ENCODE results near the gene OSBPL1A.

The OSBPL1A gene

DNA sequence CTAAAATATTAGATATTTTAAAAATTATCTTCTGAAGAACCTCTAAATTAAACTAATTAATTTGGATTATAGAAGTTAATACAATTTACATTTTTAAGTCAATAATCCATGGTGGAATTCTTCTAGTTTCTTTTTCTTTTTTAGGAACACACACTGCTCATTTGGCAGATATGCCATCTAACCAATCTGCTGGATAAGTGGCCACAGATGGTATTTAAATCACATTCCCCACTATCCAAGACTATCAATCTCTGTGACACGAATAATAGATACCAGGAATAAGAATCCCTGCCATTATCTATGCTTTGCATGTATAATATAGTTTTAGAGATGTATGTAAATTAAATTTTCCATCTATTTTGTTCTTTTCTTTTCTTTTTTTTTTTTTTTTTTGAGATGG is 200.2 kb downstream of the OSBPL1A start:
- ATAC-seq (ENCODE audit: low read depth) (no peak), DNase-seq (ENCODE audit: low spot score) (no peak)
- Histone ChIP-seq H3K27me3 (ENCODE audit: insufficient read depth, poor library complexity, severe bottlenecking) (no peaks in the 10 kb centered on the region), H3K4me1 (ENCODE audit: insufficient read depth, poor library complexity, severe bottlenecking) (no peaks in the 10 kb centered on the region), H3K27ac (ENCODE audit: poor library complexity, severe bottlenecking) (no peak overlapping the region), H3K4me3 (ENCODE audit: severe bottlenecking) (no peak overlapping the region), H3K36me3 (ENCODE audit: low read depth) (no peaks in the 10 kb centered on the region), H3K9me3 (ENCODE audit: severe bottlenecking) (no peaks in the 10 kb centered on the region)
- TF ChIP-seq, protein P1, sequence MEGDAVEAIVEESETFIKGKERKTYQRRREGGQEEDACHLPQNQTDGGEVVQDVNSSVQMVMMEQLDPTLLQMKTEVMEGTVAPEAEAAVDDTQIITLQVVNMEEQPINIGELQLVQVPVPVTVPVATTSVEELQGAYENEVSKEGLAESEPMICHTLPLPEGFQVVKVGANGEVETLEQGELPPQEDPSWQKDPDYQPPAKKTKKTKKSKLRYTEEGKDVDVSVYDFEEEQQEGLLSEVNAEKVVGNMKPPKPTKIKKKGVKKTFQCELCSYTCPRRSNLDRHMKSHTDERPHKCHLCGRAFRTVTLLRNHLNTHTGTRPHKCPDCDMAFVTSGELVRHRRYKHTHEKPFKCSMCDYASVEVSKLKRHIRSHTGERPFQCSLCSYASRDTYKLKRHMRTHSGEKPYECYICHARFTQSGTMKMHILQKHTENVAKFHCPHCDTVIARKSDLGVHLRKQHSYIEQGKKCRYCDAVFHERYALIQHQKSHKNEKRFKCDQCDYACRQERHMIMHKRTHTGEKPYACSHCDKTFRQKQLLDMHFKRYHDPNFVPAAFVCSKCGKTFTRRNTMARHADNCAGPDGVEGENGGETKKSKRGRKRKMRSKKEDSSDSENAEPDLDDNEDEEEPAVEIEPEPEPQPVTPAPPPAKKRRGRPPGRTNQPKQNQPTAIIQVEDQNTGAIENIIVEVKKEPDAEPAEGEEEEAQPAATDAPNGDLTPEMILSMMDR (IDR thresholded peaks at IDR 0.05; ENCODE audit: poor library complexity, severe bottlenecking), result no peak

DNA sequence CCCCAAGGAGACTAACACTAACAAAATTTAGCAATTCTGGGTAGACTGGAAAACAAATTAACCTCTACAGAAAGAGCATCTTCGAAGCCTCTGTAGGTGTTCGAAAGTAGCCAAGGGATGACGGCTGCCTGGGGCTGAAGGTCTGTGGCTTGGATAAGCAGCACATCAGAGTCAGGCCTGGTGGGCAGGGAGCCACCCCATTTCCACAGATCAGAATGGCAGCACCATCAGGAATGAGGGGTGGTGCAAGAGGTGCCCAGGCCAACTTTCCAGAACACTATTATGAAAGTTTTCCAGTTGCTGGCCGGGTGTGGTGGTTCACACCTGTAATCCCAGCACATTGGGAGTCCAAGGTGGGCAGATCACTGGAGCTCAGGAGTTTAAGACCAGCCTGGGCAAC is 200.9 kb downstream of the OSBPL1A start:
- no peaks in the 10 kb centered on the region for H3K4me1 ChIP-seq (ENCODE audit: insufficient read depth, poor library complexity, severe bottlenecking)
- no peak for ATAC-seq (ENCODE audit: low read depth)
- DNase-seq (ENCODE audit: low spot score), result no peak
- H3K36me3 ChIP-seq (ENCODE audit: low read depth), result no peaks in the 10 kb centered on the region
- TF ChIP-seq, protein P1 (IDR thresholded peaks at IDR 0.05; ENCODE audit: poor library complexity, severe bottlenecking), result no peak
- H3K4me3 ChIP-seq (ENCODE audit: severe bottlenecking), result no peak overlapping the region
- H3K27ac ChIP-seq (ENCODE audit: poor library complexity, severe bottlenecking), result no peak overlapping the region
- H3K9me3 ChIP-seq (ENCODE audit: severe bottlenecking), result no peaks in the 10 kb centered on the region
- H3K27me3 ChIP-seq (ENCODE audit: insufficient read depth, poor library complexity, severe bottlenecking), result no peaks in the 10 kb centered on the region

DNA sequence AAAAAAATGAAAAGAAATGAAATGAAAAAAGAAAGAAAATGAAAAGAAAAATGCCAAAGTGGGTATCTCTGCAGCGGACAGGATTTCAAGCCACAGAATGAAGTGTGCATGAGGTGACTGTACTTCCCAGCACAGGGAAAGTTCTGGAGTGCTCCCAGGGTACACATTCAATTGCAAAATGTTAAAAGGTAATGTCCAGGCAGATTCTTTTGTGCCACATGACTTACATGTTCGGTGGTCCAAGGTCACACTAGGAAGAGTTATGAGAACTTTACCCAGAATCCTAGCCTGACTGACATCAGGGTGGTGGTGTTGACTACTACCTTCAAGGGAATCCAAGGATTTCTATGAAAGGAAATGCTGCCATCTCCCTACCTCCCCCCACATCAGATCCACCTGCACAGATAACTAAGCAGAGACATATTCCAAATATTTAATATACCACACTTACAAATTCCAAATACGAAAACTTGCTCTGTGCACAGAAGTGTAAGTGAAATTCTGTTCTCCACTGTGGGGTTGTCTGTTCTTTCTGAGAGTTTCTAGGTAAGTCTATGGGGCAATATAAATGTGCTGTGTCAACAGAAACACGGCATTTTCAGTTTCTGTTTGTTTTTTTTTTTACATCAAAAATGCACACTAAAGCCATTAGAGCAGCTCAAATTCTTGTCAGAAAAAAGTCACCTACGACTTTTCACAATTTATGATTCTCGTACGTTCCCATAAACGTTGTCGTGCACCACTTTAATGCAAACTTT is 202.1 kb downstream of the OSBPL1A start:
- no peaks in the 10 kb centered on the region for H3K27me3 ChIP-seq (ENCODE audit: insufficient read depth, poor library complexity, severe bottlenecking)
- H3K36me3 ChIP-seq (ENCODE audit: low read depth), result no peaks in the 10 kb centered on the region
- ATAC-seq (ENCODE audit: low read depth) (no peak), DNase-seq (ENCODE audit: low spot score) (no peak)
- peaks cover 4% of the 10 kb centered on the region for H3K4me1 ChIP-seq (ENCODE audit: insufficient read depth, poor library complexity, severe bottlenecking)
- H3K27ac ChIP-seq (ENCODE audit: poor library complexity, severe bottlenecking), result no peak overlapping the region
- TF ChIP-seq, protein P1 (IDR thresholded peaks at IDR 0.05; ENCODE audit: poor library complexity, severe bottlenecking), result no peak
- H3K9me3 ChIP-seq (ENCODE audit: severe bottlenecking), result no peaks in the 10 kb centered on the region
- H3K4me3 ChIP-seq (ENCODE audit: severe bottlenecking), result no peak overlapping the region

DNA sequence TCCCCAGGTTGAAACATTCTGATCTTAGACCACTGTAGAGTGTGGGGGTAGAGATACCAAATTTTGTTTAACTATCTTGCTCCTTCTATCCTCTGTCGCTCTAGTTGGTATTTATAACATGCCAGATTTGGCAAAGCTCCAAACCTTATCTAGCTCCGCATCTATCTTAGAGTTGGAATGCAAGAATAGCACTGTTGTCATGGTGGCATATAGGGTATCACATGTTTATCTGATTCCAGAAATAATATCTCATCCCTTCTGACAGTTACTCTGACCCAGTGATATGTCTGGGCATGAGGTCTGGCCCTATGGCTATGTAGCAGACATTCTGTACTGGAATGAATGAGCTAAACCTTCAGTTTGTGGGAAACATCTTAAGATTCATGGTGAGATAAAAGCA is 207.0 kb downstream of the OSBPL1A start:
- no peaks in the 10 kb centered on the region for H3K27me3 ChIP-seq (ENCODE audit: insufficient read depth, poor library complexity, severe bottlenecking)
- H3K36me3 ChIP-seq (ENCODE audit: low read depth), result no peaks in the 10 kb centered on the region
- no peak overlapping the region for H3K4me3 ChIP-seq (ENCODE audit: severe bottlenecking)
- H3K9me3 ChIP-seq (ENCODE audit: severe bottlenecking), result no peaks in the 10 kb centered on the region
- peak; percentile 12; the same call in 1 of the 3 replicates for ATAC-seq (ENCODE audit: low read depth)
- no peak for DNase-seq (ENCODE audit: low spot score)
- H3K27ac ChIP-seq (ENCODE audit: poor library complexity, severe bottlenecking), result no peak overlapping the region
- H3K4me1 ChIP-seq (ENCODE audit: insufficient read depth, poor library complexity, severe bottlenecking), result peaks cover 5% of the 10 kb centered on the region
- TF ChIP-seq, protein P1 (IDR thresholded peaks at IDR 0.05; ENCODE audit: poor library complexity, severe bottlenecking), result no peak

DNA sequence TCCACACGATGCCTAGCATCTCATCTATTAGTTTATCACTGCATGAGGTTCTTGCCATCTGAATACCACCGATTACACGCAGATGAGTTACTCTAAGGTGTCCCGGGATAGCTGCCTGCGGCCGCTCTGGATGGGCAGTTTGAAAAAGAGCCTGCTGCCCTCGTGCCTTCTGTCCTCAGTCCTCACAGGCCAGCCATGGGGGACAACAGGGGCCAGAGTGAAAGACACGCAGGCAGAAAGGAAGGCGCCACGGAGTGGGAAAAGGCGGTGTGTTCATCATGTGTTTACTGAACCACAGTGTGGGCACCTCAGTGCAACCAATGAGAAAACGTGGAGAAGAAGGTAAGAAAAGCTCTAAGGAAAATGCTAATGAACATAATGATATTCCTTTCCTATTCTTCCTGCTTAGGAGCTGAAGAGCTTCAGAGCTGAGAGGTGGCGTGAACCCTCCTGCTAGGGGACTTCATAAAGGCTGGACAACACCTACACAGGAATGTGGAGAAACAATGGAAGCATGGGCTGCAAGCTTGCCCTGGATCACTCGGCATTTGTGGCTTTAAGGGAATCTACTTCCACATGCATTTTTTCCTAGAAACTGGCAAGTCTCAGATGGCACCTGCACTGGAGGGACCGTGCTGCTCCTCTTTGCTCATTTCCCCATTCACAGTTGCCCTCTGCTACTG is 207.8 kb downstream of the OSBPL1A start:
- DNase-seq (ENCODE audit: low spot score), result no peak
- Histone ChIP-seq H3K27me3 (ENCODE audit: insufficient read depth, poor library complexity, severe bottlenecking) (no peaks in the 10 kb centered on the region), H3K9me3 (ENCODE audit: severe bottlenecking) (no peaks in the 10 kb centered on the region), H3K27ac (ENCODE audit: poor library complexity, severe bottlenecking) (no peak overlapping the region), H3K4me1 (ENCODE audit: insufficient read depth, poor library complexity, severe bottlenecking) (peaks cover 5% of the 10 kb centered on the region), H3K36me3 (ENCODE audit: low read depth) (no peaks in the 10 kb centered on the region), H3K4me3 (ENCODE audit: severe bottlenecking) (no peak overlapping the region)
- TF ChIP-seq, protein P1 (IDR thresholded peaks at IDR 0.05; ENCODE audit: poor library complexity, severe bottlenecking), result no peak
- no peak for ATAC-seq (ENCODE audit: low read depth)
